HG02610 (cell line): Measurements from ENCODE around the gene UBFD1.
"Not testable (repeated sequence)": the region's sequence is repeated elsewhere in the genome, so short reads cannot be mapped to it uniquely, and the experiment has no call there.

Source experiments
- ATAC-seq: cut with Tn5 transposase; IDR thresholded peaks from one replicate; pipeline ENCODE4 v1.9.1; 2021; ENCODE audit warnings: mild to moderate bottlenecking, moderate library complexity; ENCODE audit not compliant: unreplicated experiment

Gene UBFD1

GRCh38 chr16:23564575-23565363 is 7.2 kb downstream of the UBFD1 start:
- no peak for ATAC-seq

DNA sequence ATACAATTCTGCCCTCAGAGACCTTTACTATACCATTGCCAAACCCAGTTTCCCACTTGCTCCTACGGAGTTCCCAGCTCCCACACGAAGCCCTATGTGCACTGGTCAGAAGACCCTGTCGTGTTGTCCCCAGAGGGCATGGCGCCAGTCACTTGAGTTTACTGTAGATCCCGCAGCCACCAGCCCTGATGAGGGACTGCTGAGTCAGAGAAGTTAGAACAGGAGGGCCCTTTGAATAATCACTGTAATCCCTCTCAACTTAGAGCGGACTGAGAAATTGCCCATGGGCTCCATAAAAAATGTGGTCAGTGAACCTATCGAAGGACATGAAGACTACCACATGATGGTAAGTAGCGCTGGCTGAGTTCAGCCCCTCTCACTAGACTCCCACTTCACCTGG is 9.2 kb downstream of the UBFD1 start:
- ATAC-seq, result no peak

DNA sequence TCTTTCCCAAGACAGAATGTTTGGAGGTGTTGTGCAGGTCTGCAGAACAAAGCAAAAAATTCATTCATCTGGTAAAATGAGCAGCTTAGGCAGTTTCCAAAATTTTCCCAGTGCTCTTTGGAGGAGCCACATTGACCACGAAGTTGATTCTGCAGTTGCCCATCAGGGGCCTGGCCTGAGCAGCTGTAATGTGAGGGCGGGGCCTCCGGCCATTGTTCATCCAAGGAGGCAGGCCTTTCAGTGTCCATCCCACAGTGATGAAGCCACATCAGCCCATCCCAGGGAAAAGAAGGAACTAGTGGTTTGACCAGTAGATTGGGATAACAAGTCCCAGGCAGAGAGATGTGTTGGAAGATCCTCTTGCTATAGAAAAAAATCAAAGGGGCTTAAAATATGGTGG is 10.1 kb downstream of the UBFD1 start:
- no peak for ATAC-seq

DNA sequence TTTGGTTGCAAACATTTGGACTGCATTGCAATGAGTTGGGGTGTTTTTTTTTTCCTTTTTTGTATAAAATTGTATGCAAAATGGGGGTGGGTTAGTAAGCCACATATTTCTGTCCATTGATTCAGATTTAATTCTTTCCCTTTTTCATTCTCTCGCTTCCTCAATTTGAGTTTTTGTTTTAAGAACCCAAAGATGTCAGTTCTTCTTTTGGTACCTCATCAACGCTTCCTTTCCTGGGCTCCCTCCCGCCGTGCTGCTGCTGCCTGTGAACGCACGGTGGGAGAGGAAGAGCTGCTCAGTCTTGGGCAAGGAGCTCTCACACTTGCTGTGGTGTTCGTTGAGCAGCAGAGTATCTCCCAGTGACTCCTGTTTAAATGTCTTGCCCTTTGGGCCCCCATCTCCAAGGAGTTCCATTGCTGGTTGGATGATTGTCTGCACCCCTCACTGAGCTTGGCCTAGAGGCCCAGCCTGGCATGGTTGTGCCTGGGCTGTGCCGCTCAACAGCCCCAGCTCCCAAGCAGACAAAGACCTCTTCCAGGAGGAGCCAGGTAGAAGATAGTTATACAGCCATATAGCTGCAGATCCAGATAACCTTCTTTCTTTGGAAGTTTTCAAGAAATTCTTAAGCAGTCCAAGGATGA is 13.6 kb downstream of the UBFD1 start:
- no peak for ATAC-seq

DNA sequence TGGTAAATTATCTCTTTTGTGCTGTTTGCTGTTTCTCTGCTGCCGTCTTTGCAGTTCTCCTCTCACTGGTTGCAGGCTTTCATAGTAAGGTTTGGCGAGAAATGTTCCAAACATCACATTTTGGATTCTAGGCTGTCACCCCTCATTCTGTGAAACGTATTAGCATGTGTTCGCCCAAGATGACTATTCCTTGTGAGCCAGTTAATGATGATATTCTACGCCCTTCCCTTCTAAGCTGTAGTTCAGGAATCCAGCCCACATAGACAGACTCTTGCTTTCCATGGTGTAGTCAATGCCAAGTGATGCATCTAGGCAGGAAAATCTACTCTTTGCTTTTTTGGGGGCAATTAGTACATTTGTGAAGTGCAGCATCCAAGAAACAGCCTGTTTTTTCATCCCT is 14.4 kb downstream of the UBFD1 start:
- no peak for ATAC-seq

- ATAC-seq, result no peak
Measured at GRCh38 chr16:23572394-23572793, 14.9 kb downstream of the UBFD1 start.

- no peak for ATAC-seq
Measured at GRCh38 chr16:23573817-23574216, 16.3 kb downstream of the UBFD1 start.

GRCh38 chr16:23575834-23576233 is 18.3 kb downstream of the UBFD1 start:
- no peak for ATAC-seq

DNA sequence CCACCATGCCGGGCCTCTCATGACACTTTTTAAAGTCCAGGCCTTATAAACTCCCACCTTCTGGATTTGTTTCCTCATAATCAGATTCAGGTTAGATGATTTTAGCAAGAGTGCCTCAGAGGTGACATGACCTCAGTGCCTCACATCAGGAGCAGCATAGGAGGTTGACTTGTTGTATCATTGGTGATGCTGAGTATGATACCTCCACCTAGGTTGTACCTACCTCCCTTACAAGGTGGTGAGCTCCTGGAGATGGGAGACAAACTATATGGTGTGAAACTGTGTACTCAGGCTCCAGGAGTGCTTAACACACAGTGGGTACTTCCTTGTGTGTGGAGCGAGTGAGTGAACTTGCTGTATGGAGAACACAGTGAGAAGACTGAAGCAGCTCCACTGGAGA is 20.0 kb downstream of the UBFD1 start:
- no peak for ATAC-seq

DNA sequence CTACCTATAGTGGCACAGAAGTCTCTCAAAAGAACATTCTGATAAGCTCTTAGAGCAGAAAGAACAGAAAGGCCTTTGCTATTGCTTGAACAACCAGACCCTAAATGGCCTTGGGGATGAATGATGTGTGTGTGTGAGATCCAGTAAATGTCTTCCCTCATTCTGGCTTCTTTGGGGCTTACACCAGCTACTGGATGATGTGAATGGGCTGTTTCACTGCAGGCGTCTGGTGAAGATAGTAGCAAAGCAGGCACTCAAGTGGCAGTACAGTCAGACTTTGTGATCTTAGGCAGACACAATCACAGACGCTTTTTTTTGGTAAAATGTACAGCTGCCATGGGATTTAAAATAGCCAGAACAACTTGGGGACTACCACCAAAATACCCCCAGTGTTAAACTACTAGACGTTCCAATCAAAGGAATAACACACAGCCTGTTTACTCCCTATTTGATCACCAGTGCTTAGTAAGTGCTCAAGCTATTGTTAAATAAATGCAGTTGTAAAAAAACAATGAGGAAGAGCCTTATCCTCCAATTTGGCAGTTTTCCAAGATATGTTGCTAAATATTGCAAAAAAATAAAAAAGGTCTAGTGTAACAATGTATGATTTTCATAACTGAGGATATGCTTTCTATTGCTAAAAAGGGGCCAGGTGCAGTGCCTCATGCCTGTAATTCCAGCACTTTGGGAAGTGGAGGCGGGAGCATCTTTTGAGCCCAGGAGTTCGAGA is 20.7 kb downstream of the UBFD1 start:
- ATAC-seq, result no peak

DNA sequence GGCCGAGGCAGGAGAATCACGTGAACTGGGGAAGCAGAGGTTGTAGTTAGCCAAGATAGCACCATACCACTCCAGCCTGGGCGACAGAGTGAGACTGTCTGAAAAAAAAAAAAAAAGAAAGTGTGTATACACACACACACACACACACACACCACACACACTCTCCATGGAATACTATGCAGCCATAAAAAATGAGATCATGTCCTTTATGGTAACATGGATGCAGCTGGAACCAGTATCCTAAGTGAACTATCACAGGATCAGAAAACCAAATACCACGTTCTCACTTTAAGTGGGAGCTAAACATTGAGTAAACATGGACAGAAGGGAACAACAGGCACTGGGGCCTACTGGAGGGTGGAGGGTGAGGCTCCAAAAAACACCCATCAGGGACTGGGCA is 21.8 kb downstream of the UBFD1 start:
- ATAC-seq, result no peak

GRCh38 chr16:23580391-23580790 is 22.9 kb downstream of the UBFD1 start:
- ATAC-seq, result no peak

- no peak for ATAC-seq
Measured at GRCh38 chr16:23581764-23582163, 24.2 kb downstream of the UBFD1 start.

DNA sequence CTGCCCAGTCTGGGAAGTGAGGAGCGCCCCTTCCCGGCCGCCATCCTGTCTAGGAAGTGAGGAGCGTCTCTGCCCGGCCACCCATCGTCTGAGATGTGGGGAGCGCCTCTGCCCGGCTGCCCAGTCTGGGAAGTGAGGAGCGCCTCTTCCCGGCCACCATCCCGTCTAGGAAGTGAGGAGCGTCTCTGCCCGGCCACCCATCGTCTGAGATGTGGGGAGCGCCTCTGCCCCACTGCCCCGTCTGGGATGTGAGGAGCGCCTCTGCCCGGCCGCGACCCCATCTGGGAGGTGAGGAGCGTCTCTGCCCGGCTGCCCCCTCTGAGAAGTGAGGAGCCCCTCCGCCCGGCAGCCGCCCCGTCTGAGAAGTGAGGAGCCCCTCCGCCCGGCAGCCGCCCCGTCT is 25.7 kb downstream of the UBFD1 start:
- not testable (repeated sequence) for ATAC-seq

GRCh38 chr16:23584186-23585076 is 26.9 kb downstream of the UBFD1 start:
- no peak for ATAC-seq

DNA sequence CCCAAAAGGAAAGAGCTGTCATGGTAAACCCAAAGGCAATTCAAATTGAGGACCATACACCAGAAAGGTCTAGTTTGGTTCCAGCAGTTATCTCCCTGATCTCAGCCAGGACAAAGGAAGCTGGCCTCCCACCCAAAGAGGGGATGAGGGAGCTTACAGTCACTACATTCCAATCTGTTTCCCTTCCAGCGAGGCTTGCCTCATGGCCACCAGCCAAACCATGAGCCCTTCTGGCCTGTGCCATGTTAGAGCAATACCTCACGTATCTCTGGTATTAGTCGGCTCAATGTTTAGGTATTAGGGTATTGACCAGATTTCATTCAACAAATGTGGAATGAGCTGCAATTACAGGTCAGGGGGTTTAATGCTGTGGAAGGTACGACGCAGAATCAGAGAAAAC is 30.2 kb downstream of the UBFD1 start:
- ATAC-seq, result no peak

GRCh38 chr16:23590181-23590580 is 32.7 kb downstream of the UBFD1 start:
- no peak for ATAC-seq

DNA sequence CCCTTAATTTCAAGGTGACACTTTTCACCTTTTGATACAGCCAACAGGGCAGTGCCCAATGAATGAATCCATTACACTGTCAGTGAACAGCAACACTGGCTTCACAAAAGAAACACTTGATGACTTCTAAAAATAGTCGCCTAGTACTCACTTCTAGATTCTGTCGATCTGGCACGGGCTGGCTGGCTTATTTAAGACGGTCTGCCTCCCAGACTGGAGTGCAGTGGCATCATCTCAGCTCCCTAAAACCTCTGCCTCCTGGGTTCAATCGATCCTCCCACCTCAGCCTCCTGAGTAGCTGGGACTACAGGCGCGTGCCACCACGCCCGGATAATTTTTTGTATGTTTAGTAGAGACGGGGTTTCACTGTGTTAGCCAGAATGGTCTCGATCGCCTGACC is 36.7 kb downstream of the UBFD1 start:
- ATAC-seq, result no peak

GRCh38 chr16:23595246-23595950 is 37.9 kb downstream of the UBFD1 start:
- ATAC-seq, result no peak

- ATAC-seq, result peak; percentile 93
Measured at GRCh38 chr16:23595951-23596720, 38.6 kb downstream of the UBFD1 start, which contains the start of gene NDUFAB1. Gene NDUFAB1 (minus strand): TSS chr16:23596316. CDS start chr16:23596290, 26 bp downstream.
